ENCODE results near the gene ID2. TPM values are rescaled to one million over a fixed set of nuclear protein-coding genes. Genes with fewer than 3 reads are reported as not detected.

The ID2 gene
- total RNA-seq, 1 experiment from 2014 or later, result 112 TPM

GRCh38 chr2:8680822-8681760 lies 765 bp upstream of the ID2 start:
- BruUV-seq (replicated peaks), result no TSS peak
- Histone ChIP-seq H2AFZ (ENCODE audit: low read depth, low read length, poor library complexity, severe bottlenecking) (no peak overlapping the region), H3K79me2 (ENCODE audit: insufficient read depth, low read length) (peaks cover 31% of the 10 kb centered on the region), H3K27ac (ENCODE audit: low read depth, low read length) (peak overlapping the region; percentile 97), H3K4me1 (ENCODE audit: control insufficient read depth in 1 of 2, insufficient read depth in 2 of 2, low read length in 2 of 2) (peaks cover 19 to 65% of the 10 kb centered on the region in 2 experiments), H3K9me2 (ENCODE audit: insufficient read depth) (no peaks in the 10 kb centered on the region), H3K9ac (ENCODE audit: low read length) (peak overlapping the region; percentile 75), H3K27me3 (ENCODE audit: insufficient read depth, low read length) (no peaks in the 10 kb centered on the region), H3K4me2 (ENCODE audit: low read length) (peak overlapping the region; percentile 87), H3K9me3 (ENCODE audit: control insufficient read depth in 1 of 2, insufficient read depth in 1 of 2, low read depth in 1 of 2, low read length in 2 of 2) (no peaks in the 10 kb centered on the region), H3K4me3 (replicated peaks in 1 of 2; ENCODE audit: low read depth in 1 of 2, low read length in 2 of 2) (peak overlapping the region; percentile 60 to 64), H4K20me1 (ENCODE audit: insufficient read depth) (peaks cover 5% of the 10 kb centered on the region; the same call in 1 of the 2 replicates), H3K36me3 (ENCODE audit: control insufficient read depth in 1 of 2, insufficient read depth in 2 of 2, low read length in 2 of 2) (peaks cover 2 to 11% of the 10 kb centered on the region in 2 experiments; a peak in 2 of 4 replicates)
- RAD21 ChIA-PET (ENCODE audit: low non-redundant PET in 1 of 2, low total read pairs in 2 of 2, uncharacterized antibody in 2 of 2, unreplicated experiment in 2 of 2), result interaction anchor here (0.7 to 1.5 kb wide), 5 partner anchors 19 to 101 kb away, joined by 3 to 5 read pairs (median 4); no protein-coding TSS in a partner anchor
- peak; percentile 48 for DNase-seq (ENCODE audit: low read depth, low spot score)
- intact Hi-C loops (cut with micrococcal nuclease), result loop anchor here (1.0 to 10.0 kb wide), 4 partner anchors 53 to 1584 kb away; no protein-coding TSS in a partner anchor
- POLR2A ChIA-PET, result interaction anchor here (0.7 to 3.5 kb wide), 33 partner anchors 10 to 1254 kb away, joined by 3 to 26 read pairs (median 4); no protein-coding TSS in a partner anchor
- CTCF ChIA-PET, result interaction anchor here (0.9 to 1.6 kb wide), 6 partner anchors 12 to 1254 kb away, joined by 3 to 5 read pairs (median 4); no protein-coding TSS in a partner anchor
- no peak for TF ChIP-seq CBX3 (IDR thresholded peaks at IDR 0.05; ENCODE audit: low read depth)
- TF ChIP-seq POLR2A (IDR thresholded peaks at IDR 0.05; ENCODE audit: borderline replicate concordance, extremely low read depth, insufficient read depth, insufficient read length), result peak; percentile 0
- no peak for ATAC-seq

GRCh38 chr2:8682719-8683667 lies 1.1 kb downstream of the ID2 start:
- ChIA-PET RAD21 (ENCODE audit: low non-redundant PET in 1 of 2, low total read pairs in 2 of 2, uncharacterized antibody in 2 of 2, unreplicated experiment in 2 of 2) (interaction anchor here in 1 of 2 experiments (0.7 kb wide), 1 partner anchor 146 kb away, joined by 6 read pairs; no protein-coding TSS in a partner anchor), POLR2A (interaction anchor here (0.6 to 3.5 kb wide), 13 partner anchors 8 to 684 kb away, joined by 3 to 26 read pairs (median 4); no protein-coding TSS in a partner anchor), CTCF (no interaction called here)
- ATAC-seq, result no peak
- Histone ChIP-seq H3K27me3 (ENCODE audit: insufficient read depth, low read length) (no peaks in the 10 kb centered on the region), H3K9me3 (ENCODE audit: control insufficient read depth in 1 of 2, insufficient read depth in 1 of 2, low read depth in 1 of 2, low read length in 2 of 2) (no peaks in the 10 kb centered on the region), H3K9ac (ENCODE audit: low read length) (peak overlapping the region; percentile 76), H3K4me3 (replicated peaks in 1 of 2; ENCODE audit: low read depth in 1 of 2, low read length in 2 of 2) (peak overlapping the region; percentile 79 to 80), H3K9me2 (ENCODE audit: insufficient read depth) (no peaks in the 10 kb centered on the region), H4K20me1 (ENCODE audit: insufficient read depth) (peaks cover 5% of the 10 kb centered on the region; the same call in 1 of the 2 replicates), H3K4me2 (ENCODE audit: low read length) (peak overlapping the region; percentile 88), H3K79me2 (ENCODE audit: insufficient read depth, low read length) (peaks cover 31% of the 10 kb centered on the region), H3K27ac (ENCODE audit: low read depth, low read length) (peak overlapping the region; percentile 64), H2AFZ (ENCODE audit: low read depth, low read length, poor library complexity, severe bottlenecking) (no peak overlapping the region), H3K36me3 (ENCODE audit: control insufficient read depth in 1 of 2, insufficient read depth in 2 of 2, low read length in 2 of 2) (peaks cover 2 to 11% of the 10 kb centered on the region in 2 experiments; a peak in 2 of 4 replicates), H3K4me1 (ENCODE audit: control insufficient read depth in 1 of 2, insufficient read depth in 2 of 2, low read length in 2 of 2) (peaks cover 4 to 54% of the 10 kb centered on the region in 2 experiments; a peak in 3 of 4 replicates)
- TF ChIP-seq RAD21 (IDR thresholded peaks at IDR 0.05; ENCODE audit: low read depth) (no peak), ZFX (IDR thresholded peaks at IDR 0.05) (no peak), TCF7L2 (IDR thresholded peaks at IDR 0.05; ENCODE audit: borderline replicate concordance, extremely low read depth, insufficient read depth, insufficient read length) (no peak), YY1 (IDR thresholded peaks at IDR 0.05; ENCODE audit: extremely low read depth, insufficient replicate concordance, low read depth, low read length) (no peak), POLR2A (IDR thresholded peaks at IDR 0.05; ENCODE audit: borderline replicate concordance, extremely low read depth, insufficient read depth, insufficient read length) (no peak), CEBPB (IDR thresholded peaks at IDR 0.05; ENCODE audit: low read depth) (no peak), JUND (IDR thresholded peaks at IDR 0.05) (no peak), EZH2phosphoT487 (IDR thresholded peaks at IDR 0.05; ENCODE audit: borderline replicate concordance) (no peak)
- peak; percentile 8 for DNase-seq (ENCODE audit: low read depth, low spot score)
- TSS peak; percentile 78 for BruUV-seq (replicated peaks)
- intact Hi-C loops (cut with micrococcal nuclease), result loop anchor here (2.0 to 10.0 kb wide), 4 partner anchors 100 to 1586 kb away; no protein-coding TSS in a partner anchor
